T-cell (primary cell): ENCODE results near the gene TUFT1. TPM values are rescaled to one million over a fixed set of nuclear protein-coding genes. Genes with fewer than 3 reads are reported as not detected.

Experiments
- ATAC-seq, 4 experiments: fragments of 200-7000 bp in 3 of 4; fragments of 150-1000 bp in 1 of 4; cut with Tn5 transposase; replicated peaks in 1 of 4; 1 replicate in 3 of 4; 2 replicates in 1 of 4; pipeline ENCODE4 v1.10.0; 2021; ENCODE audit warnings: moderate library complexity in 3 of 4, mild to moderate bottlenecking in 2 of 4, moderate number of reproducible peaks in 1 of 4
- CTCF ChIA-PET, 2 donors: fragments of 300-600 bp; sonication (Branson Sonifier 250); formaldehyde crosslinking; loops; one replicate each; lab custom pipeline; 2022; ENCODE audit warnings: antibody characterized with exemption in 2 of 2; lab: Charles Lee
- POLR2A ChIA-PET, 2 donors: fragments of 300-600 bp; sonication (Branson Sonifier 250); formaldehyde crosslinking; loops; one replicate each; lab custom pipeline; 2022; ENCODE audit warnings: antibody characterized with exemption in 2 of 2; lab: Charles Lee
- DNase-seq, 35 experiments: peaks; one replicate each; pipeline versions ENCODE4 v3.0.0 to v3.0.0-alpha.2; 2013 to 2023
- H3K27ac ChIP-seq: one replicate; pipeline ENCODE4 v1.5.1; 2013; ENCODE audit warnings: low read length
- H3K27me3 ChIP-seq, 2 experiments: replicated peaks in 1 of 2; 1 replicate in 1 of 2; 2 replicates in 1 of 2; pipeline versions ENCODE4 v1.6.1 to v1.7.0; 2013; ENCODE audit warnings: low read length in 1 of 2, mixed read lengths in 1 of 2; ENCODE audit not compliant: control insufficient read depth in 2 of 2, insufficient read depth in 2 of 2; ENCODE audit errors: extremely low read depth in 1 of 2
- H3K36me3 ChIP-seq, 2 donors: 1 replicate in 1 of 2; 2 replicates in 1 of 2; pipeline versions ENCODE4 v1.6.1 to v1.7.0; 2013; ENCODE audit warnings: low read length in 1 of 2; ENCODE audit not compliant: control insufficient read depth in 2 of 2, insufficient read depth in 1 of 2; ENCODE audit errors: extremely low read depth in 1 of 2
- H3K4me1 ChIP-seq, 2 experiments: 1 replicate in 1 of 2; 2 replicates in 1 of 2; pipeline versions ENCODE4 v1.6.1 to v1.7.0; 2013; ENCODE audit warnings: low read length in 2 of 2, mixed read lengths in 1 of 2; ENCODE audit not compliant: insufficient read depth in 2 of 2, control insufficient read depth in 1 of 2; ENCODE audit errors: extremely low read depth in 1 of 2
- H3K4me3 ChIP-seq, 2 donors: 1 replicate in 1 of 2; 2 replicates in 1 of 2; pipeline versions ENCODE4 v1.5.1 to v1.7.0; 2013; ENCODE audit warnings: mild to moderate bottlenecking in 2 of 2, low read length in 1 of 2, moderate library complexity in 1 of 2; ENCODE audit not compliant: control insufficient read depth in 1 of 2; ENCODE audit errors: extremely low read depth in 1 of 2
- H3K9me3 ChIP-seq: 2 replicates; pipeline ENCODE4 v1.7.0; 2013
- H3K27ac Mint-ChIP-seq, 2 donors: one replicate each; pipeline ENCODE4 v1.8.0; 2020 to 2021; ENCODE audit warnings: mild to moderate bottlenecking in 2 of 2, mixed read lengths in 2 of 2
- H3K27me3 Mint-ChIP-seq, 2 donors: one replicate each; pipeline ENCODE4 v1.8.0; 2021 to 2022; ENCODE audit warnings: mixed read lengths in 2 of 2
- H3K36me3 Mint-ChIP-seq: one replicate; pipeline ENCODE4 v1.8.0; 2021; ENCODE audit warnings: mixed read lengths
- H3K4me1 Mint-ChIP-seq, 3 donors: one replicate each; pipeline ENCODE4 v1.8.0; 2020 to 2022; ENCODE audit warnings: mixed read lengths in 3 of 3, mild to moderate bottlenecking in 1 of 3
- H3K4me3 Mint-ChIP-seq, 3 donors: one replicate each; pipeline ENCODE4 v1.8.0; 2020 to 2022; ENCODE audit warnings: mild to moderate bottlenecking in 3 of 3, mixed read lengths in 3 of 3, moderate library complexity in 3 of 3
- H3K9me3 Mint-ChIP-seq, 3 donors: one replicate each; pipeline ENCODE4 v1.8.0; 2020 to 2022; ENCODE audit warnings: mixed read lengths in 3 of 3
- WGBS: methylation state at CpG from one replicate; pipeline ENCODE4 v1.1.5; 2013; ENCODE audit warnings: missing lambda C conversion rate; ENCODE audit not compliant: insufficient coverage; 5-methylcytosine and 5-hydroxymethylcytosine counted together
- total RNA-seq, 35 experiments: library from RNA in 6 of 35; stranded (reverse) in 6 of 35; fragments of 120-200 nt in 1 of 35; gene quantifications; one replicate each; pipeline versions ENCODE4 v1.2.1 to v1.2.4 and lab custom pipeline; 2013 to 2026

TUFT1 gene
- total RNA-seq, 5 donors from 2014 or later (not counting 1 experiment from before 2014, with no cell fraction given) = 2.8 to 5.5 (median 4.3) TPM

DNA sequence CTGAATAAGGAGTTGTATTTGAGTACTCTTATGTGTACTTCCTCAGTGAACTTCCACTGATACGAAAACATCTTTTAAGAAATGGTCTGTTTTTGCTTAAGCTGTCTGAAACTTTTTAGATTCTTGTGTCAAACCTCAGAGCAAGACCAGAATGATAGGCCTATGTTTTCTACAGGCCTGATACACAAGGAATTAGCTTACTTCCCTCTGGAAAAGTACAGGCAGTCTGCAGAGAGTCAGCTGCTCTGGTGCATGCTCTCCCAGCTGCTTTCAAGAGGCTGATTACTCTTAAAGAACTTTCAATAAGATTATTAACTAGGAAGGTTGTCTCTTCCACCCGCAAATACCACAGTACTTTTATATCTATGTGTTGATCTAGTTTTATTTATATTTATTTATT, 81.2 kb downstream of the TUFT1 start:
- H3K9me3 Mint-ChIP-seq = no peaks in the 10 kb centered on the region
- Histone ChIP-seq H3K4me3 (no peak overlapping the region), H3K27me3 (no peaks in the 10 kb centered on the region), H3K36me3 (peaks cover 0 to 3% of the 10 kb centered on the region in 2 donors), H3K27ac (no peak overlapping the region), H3K4me1 (no peaks in the 10 kb centered on the region), H3K9me3 (no peaks in the 10 kb centered on the region)
- DNase-seq (no peak), ATAC-seq (no peak)
- no peaks in the 10 kb centered on the region for H3K36me3 Mint-ChIP-seq
- WGBS = no CpG with 5 or more reads among the region's 2 CpGs
- H3K27ac Mint-ChIP-seq = peak overlapping the region in 1 of 2 donors; percentile 42
- H3K27me3 Mint-ChIP-seq = no peaks in the 10 kb centered on the region
- no peak overlapping the region for H3K4me3 Mint-ChIP-seq
- POLR2A ChIA-PET = no interaction called here
- CTCF ChIA-PET = no interaction called here
- H3K4me1 Mint-ChIP-seq = peaks cover 26 to 45% (median 41%) of the 10 kb centered on the region in 3 donors

DNA sequence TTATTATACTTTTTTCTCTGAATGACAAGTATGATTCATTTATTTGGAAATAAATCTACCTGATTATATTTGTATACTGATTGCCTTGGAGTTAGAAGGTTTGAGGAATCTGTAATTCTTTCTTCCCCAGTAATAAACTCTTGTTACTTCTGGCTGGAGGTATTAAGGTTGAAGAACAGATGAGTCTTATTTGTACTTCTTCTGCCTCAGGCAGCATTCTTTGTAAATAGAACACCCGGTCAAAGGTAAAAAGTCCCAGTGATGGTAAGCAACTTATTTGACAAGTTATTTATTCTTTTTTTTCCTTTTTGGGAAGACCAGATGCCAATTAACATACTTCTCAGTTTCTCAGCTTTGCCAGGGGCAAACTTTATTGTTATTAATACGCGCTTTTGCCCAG, 84.7 kb downstream of the TUFT1 start:
- Mint-ChIP-seq H3K4me1 (peaks cover 24 to 33% (median 28%) of the 10 kb centered on the region in 3 donors), H3K4me3 (no peak overlapping the region), H3K27ac (no peak overlapping the region), H3K36me3 (peaks cover 16% of the 10 kb centered on the region), H3K27me3 (no peaks in the 10 kb centered on the region), H3K9me3 (no peaks in the 10 kb centered on the region)
- Histone ChIP-seq H3K4me1 (no peaks in the 10 kb centered on the region), H3K27ac (no peak overlapping the region), H3K4me3 (no peak overlapping the region), H3K27me3 (no peaks in the 10 kb centered on the region), H3K9me3 (no peaks in the 10 kb centered on the region), H3K36me3 (peaks cover 0 to under 1% of the 10 kb centered on the region in 2 donors)
- 100% methylated on average over 2 of the region's 3 CpGs for WGBS
- DNase-seq (no peak), ATAC-seq (no peak)
- POLR2A ChIA-PET = no interaction called here
- CTCF ChIA-PET = interaction anchor here in 1 of 2 donors (1.0 kb wide), 1 partner anchor 8 kb away, joined by 3 read pairs; no protein-coding TSS in a partner anchor

- Histone ChIP-seq H3K9me3 (no peaks in the 10 kb centered on the region), H3K36me3 (no peaks in the 10 kb centered on the region), H3K4me3 (no peak overlapping the region), H3K4me1 (no peaks in the 10 kb centered on the region), H3K27ac (no peak overlapping the region), H3K27me3 (no peaks in the 10 kb centered on the region)
- Mint-ChIP-seq H3K9me3 (no peaks in the 10 kb centered on the region), H3K27ac (no peak overlapping the region), H3K4me1 (peaks cover 8 to 20% (median 13%) of the 10 kb centered on the region in 3 donors), H3K27me3 (no peaks in the 10 kb centered on the region), H3K36me3 (peaks cover 17% of the 10 kb centered on the region), H3K4me3 (no peak overlapping the region)
- 100% methylated on average over 1 of the region's 3 CpGs for WGBS
- ChIA-PET CTCF (no interaction called here), POLR2A (no interaction called here)
- no peak for ATAC-seq
- DNase-seq = no peak
Observed at GRCh38 chr1:151626740-151627334, 86.7 kb downstream of the TUFT1 start.

DNA sequence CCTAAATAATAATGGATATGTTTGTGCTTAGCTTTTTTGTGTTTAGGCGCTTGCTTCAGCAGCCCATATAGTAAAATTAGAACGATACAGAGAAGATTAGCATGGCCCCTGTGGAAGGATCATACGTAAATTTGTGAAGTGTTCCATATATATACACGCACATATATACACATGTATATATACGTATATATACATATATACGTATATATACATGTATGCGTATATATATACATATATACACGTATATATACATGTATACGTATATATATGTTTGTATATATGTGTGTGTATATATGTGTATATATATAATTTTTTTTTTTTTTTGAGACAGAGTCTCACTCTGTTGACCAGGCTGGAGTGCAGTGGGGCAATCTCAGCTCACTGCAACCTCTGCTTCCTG, 89.2 kb downstream of the TUFT1 start:
- H3K27ac Mint-ChIP-seq = no peak overlapping the region
- POLR2A ChIA-PET = interaction anchor here in 1 of 2 donors (0.5 to 1.4 kb wide), 2 partner anchors 12 to 130 kb away, joined by 6 to 8 read pairs; no protein-coding TSS in a partner anchor
- H3K9me3 Mint-ChIP-seq = no peaks in the 10 kb centered on the region
- Histone ChIP-seq H3K4me1 (no peaks in the 10 kb centered on the region), H3K36me3 (no peaks in the 10 kb centered on the region), H3K9me3 (no peaks in the 10 kb centered on the region), H3K27ac (no peak overlapping the region), H3K4me3 (no peak overlapping the region), H3K27me3 (no peaks in the 10 kb centered on the region)
- peaks cover 12 to 29% (median 19%) of the 10 kb centered on the region in 3 donors for H3K4me1 Mint-ChIP-seq
- CTCF ChIA-PET = no interaction called here
- ATAC-seq (no peak), DNase-seq (no peak)
- no peaks in the 10 kb centered on the region for H3K27me3 Mint-ChIP-seq
- WGBS = no CpG with 5 or more reads among the region's 9 CpGs
- peaks cover 23% of the 10 kb centered on the region for H3K36me3 Mint-ChIP-seq
- H3K4me3 Mint-ChIP-seq = no peak overlapping the region

Other genes starting within 250 kb of the TUFT1 start
- 10 to 100 TPM; 64.9 to 96.9 (median 75.4) TPM for gene PI4KB, start 212.9 kb upstream of the TUFT1 start, total RNA-seq
- 10 to 100 TPM; 50.3 to 79.8 (median 70.2) TPM for gene RFX5, start 193.1 kb upstream of the TUFT1 start, total RNA-seq
- gene SELENBP1, start 167.6 kb upstream of the TUFT1 start, total RNA-seq = 1 to 10 TPM in 1 of 5 donors, under 1 TPM in 2, not detected in 2; 0.72 to 1.2 (median 0.93) TPM
- gene PSMB4, start 140.7 kb upstream of the TUFT1 start, total RNA-seq = 100 to 1,000 TPM; 221 to 283 (median 232) TPM
- 100 to 1,000 TPM in 2 of 5 donors, 10 to 100 TPM in 3; 93.8 to 133 (median 96.7) TPM for gene POGZ, start 80.8 kb upstream of the TUFT1 start, total RNA-seq
- 1 to 10 TPM in 1 of 5 donors, under 1 TPM in 4; 0.37 to 1.3 (median 0.59) TPM for gene CGN, start 28.9 kb upstream of the TUFT1 start, total RNA-seq
- 10 to 100 TPM; 24.2 to 33.6 (median 31.6) TPM for gene SNX27, start 71.7 kb downstream of the TUFT1 start, total RNA-seq
- not detected for gene CELF3, start 176.5 kb downstream of the TUFT1 start, total RNA-seq
- gene RIIAD1, start 181.2 kb downstream of the TUFT1 start, total RNA-seq = not detected
- 100 to 1,000 TPM in 2 of 5 donors, 10 to 100 TPM in 3; 72.0 to 131 (median 88.7) TPM for gene MRPL9, start 223.2 kb downstream of the TUFT1 start, total RNA-seq